GF-D8 (cell line): ENCODE measurements around the gene FBXO28.

Experiments used
- DNase-seq: peaks from one replicate; lab custom pipeline; 2025; lab: John Stamatoyannopoulos, UW

Gene FBXO28

GRCh38 chr1:224095867-224096266, 18.0 kb upstream of the FBXO28 start:
- no peak for DNase-seq

GRCh38 chr1:224096773-224097172, 17.1 kb upstream of the FBXO28 start:
- DNase-seq = no peak

- DNase-seq = no peak
Observed at GRCh38 chr1:224098007-224098406, 15.9 kb upstream of the FBXO28 start.

- DNase-seq = peak; percentile 49
Observed at GRCh38 chr1:224106568-224107281, 7.2 kb upstream of the FBXO28 start.

- no peak for DNase-seq
Observed at GRCh38 chr1:224107282-224107625, 6.7 kb upstream of the FBXO28 start.

GRCh38 chr1:224108991-224109390, 4.9 kb upstream of the FBXO28 start:
- no peak for DNase-seq

- DNase-seq = no peak
Observed at GRCh38 chr1:224109981-224110380, 3.9 kb upstream of the FBXO28 start.

GRCh38 chr1:224113005-224113404, 906 bp upstream of the FBXO28 start:
- DNase-seq = no peak

- no peak for DNase-seq
Observed at GRCh38 chr1:224113545-224113917, 380 bp upstream of the FBXO28 start.

- DNase-seq = no peak
Observed at GRCh38 chr1:224114787-224115175, 870 bp downstream of the FBXO28 start.

- DNase-seq = peak; percentile 61
Observed at GRCh38 chr1:224116131-224116530, 2.2 kb downstream of the FBXO28 start.

- no peak for DNase-seq
Observed at GRCh38 chr1:224118688-224119087, 4.8 kb downstream of the FBXO28 start.

- DNase-seq = no peak
Observed at GRCh38 chr1:224123136-224123535, 9.2 kb downstream of the FBXO28 start.

- no peak for DNase-seq
Observed at GRCh38 chr1:224124220-224124619, 10.3 kb downstream of the FBXO28 start.

GRCh38 chr1:224127925-224128819, 14.3 kb downstream of the FBXO28 start:
- DNase-seq = no peak

- DNase-seq = no peak
Observed at GRCh38 chr1:224131253-224131652, 17.3 kb downstream of the FBXO28 start.

GRCh38 chr1:224132901-224133300, 19.0 kb downstream of the FBXO28 start:
- DNase-seq = no peak

- DNase-seq = no peak
Observed at GRCh38 chr1:224133741-224134299, 19.9 kb downstream of the FBXO28 start.

GRCh38 chr1:224137518-224137917, 23.6 kb downstream of the FBXO28 start:
- DNase-seq = no peak

- no peak for DNase-seq
Observed at GRCh38 chr1:224138198-224138597, 24.3 kb downstream of the FBXO28 start.

GRCh38 chr1:224141693-224142092, 27.8 kb downstream of the FBXO28 start:
- no peak for DNase-seq

- DNase-seq = no peak
Observed at GRCh38 chr1:224149709-224150108, 35.8 kb downstream of the FBXO28 start.

- DNase-seq = no peak
Observed at GRCh38 chr1:224151117-224151516, 37.2 kb downstream of the FBXO28 start.
